ENCODE data around the gene KRT20. TPM values are rescaled to one million over a fixed set of nuclear protein-coding genes. Genes with fewer than 3 reads are reported as not detected.

Gene KRT20
- total and polyA plus RNA-seq, 2 of the 13 experiments (the other 11 are each of a cell fraction or from before 2014, with no cell fraction given), result 0.13 to 0.20 TPM

DNA sequence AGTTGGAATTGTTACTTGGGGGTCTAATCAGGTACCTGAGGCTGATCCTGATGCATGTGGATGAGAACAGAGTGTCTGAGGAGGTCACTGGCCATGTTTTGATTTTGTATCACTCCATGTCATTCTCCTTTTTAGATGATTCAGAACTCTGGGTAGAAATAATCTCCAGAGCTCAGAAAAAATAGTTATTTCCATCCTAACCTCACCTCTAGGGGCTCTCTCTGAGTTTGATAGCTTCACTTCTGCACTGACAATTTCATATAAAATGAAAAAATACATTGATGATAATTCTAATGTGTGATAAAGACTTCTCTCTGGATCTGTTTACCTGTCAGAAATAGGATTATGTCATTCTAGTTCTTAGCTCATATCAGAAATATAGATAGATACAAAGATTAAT is 11.8 kb downstream of the KRT20 start (continued):
- TF ChIP-seq, protein P1, sequence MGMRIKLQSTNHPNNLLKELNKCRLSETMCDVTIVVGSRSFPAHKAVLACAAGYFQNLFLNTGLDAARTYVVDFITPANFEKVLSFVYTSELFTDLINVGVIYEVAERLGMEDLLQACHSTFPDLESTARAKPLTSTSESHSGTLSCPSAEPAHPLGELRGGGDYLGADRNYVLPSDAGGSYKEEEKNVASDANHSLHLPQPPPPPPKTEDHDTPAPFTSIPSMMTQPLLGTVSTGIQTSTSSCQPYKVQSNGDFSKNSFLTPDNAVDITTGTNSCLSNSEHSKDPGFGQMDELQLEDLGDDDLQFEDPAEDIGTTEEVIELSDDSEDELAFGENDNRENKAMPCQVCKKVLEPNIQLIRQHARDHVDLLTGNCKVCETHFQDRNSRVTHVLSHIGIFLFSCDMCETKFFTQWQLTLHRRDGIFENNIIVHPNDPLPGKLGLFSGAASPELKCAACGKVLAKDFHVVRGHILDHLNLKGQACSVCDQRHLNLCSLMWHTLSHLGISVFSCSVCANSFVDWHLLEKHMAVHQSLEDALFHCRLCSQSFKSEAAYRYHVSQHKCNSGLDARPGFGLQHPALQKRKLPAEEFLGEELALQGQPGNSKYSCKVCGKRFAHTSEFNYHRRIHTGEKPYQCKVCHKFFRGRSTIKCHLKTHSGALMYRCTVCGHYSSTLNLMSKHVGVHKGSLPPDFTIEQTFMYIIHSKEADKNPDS (CRISPR knock-in tag; IDR thresholded peaks at IDR 0.05), result no peak
- TF ChIP-seq ZNF180 (CRISPR knock-in tag; IDR thresholded peaks at IDR 0.05; ENCODE audit: borderline replicate concordance, low read depth), result no peak
- TF ChIP-seq GRHL1 (CRISPR knock-in tag; conservative IDR thresholded peaks at IDR 0.05), result no peak
- no peak for TF ChIP-seq ZFP1 (CRISPR knock-in tag; IDR thresholded peaks at IDR 0.05)
- TF ChIP-seq MAFK (conservative IDR thresholded peaks at IDR 0.05 in 1 of 2, IDR thresholded peaks at IDR 0.05 in 1 of 2; ENCODE audit: low read length in 2 of 2), result no peak

DNA sequence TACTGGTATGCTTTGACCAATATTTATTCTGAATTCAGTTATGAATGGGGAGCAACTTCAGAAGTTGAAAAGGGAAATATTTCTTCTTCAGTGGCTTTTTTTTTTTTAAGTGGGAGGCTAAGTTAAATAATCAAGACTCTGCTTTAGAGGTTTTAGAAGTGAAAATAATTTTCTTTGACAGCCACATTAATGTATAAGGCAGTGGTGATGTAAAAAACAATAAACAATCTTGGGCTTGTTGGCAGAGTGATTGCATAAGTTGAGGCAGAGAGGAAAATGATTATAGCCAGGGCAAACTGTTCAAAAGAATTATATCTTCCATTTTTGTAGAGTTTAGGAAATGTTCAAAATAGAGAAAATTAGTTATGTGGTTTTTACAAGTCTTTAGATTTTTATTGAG is 12.6 kb downstream of the KRT20 start:
- in situ Hi-C loops (cut with HindIII; ENCODE audit: extremely low pct_ligation_motif_present, low pct_unique_long_range_greater_than_20kb), result no loop called here
- TF ChIP-seq AGO2 (optimal IDR thresholded peaks at IDR 0.05; ENCODE audit: low read depth, low read length) (no peak), SRSF4 (IDR thresholded peaks at IDR 0.05; ENCODE audit: low read depth, low read length, poor library complexity, severe bottlenecking) (no peak), ZNF660 (CRISPR knock-in tag; IDR thresholded peaks at IDR 0.05; ENCODE audit: borderline replicate concordance, low read depth) (no peak), ZSCAN21 (CRISPR knock-in tag; IDR thresholded peaks at IDR 0.05; ENCODE audit: borderline replicate concordance) (no peak), MXD4 (CRISPR knock-in tag; IDR thresholded peaks at IDR 0.05) (no peak), RORA (CRISPR knock-in tag; IDR thresholded peaks at IDR 0.05) (no peak), ONECUT2 (CRISPR knock-in tag; IDR thresholded peaks at IDR 0.05) (no peak)
- Histone ChIP-seq H3K9ac (ENCODE audit: insufficient read depth, low read depth, low read length) (no peak overlapping the region), H4K20me1 (ENCODE audit: insufficient read depth, low read length) (no peaks in the 10 kb centered on the region), H3K27me3 (ENCODE audit: control insufficient read depth in 1 of 2, insufficient read depth in 2 of 2, low read length in 2 of 2) (peaks cover 2 to 7% of the 10 kb centered on the region in 2 experiments; a peak in 1 of 5 replicates), H3K4me1 (ENCODE audit: insufficient read depth, low read length) (no peaks in the 10 kb centered on the region), H3K36me3 (replicated peaks in 1 of 2; ENCODE audit: control insufficient read depth in 1 of 2, insufficient read depth in 2 of 2, low read length in 2 of 2) (no peaks in the 10 kb centered on the region), H3K4me3 (replicated peaks in 1 of 3; ENCODE audit: insufficient read depth in 1 of 3, low read depth in 2 of 3, low read length in 3 of 3) (no peak overlapping the region), H3K9me3 (ENCODE audit: low read length) (no peaks in the 10 kb centered on the region), H3K79me2 (ENCODE audit: insufficient read depth, low read length) (no peaks in the 10 kb centered on the region), H3K4me2 (ENCODE audit: low read depth, low read length) (no peak overlapping the region), H2AFZ (ENCODE audit: low read length) (no peak overlapping the region), H3K27ac (ENCODE audit: extremely low read length, insufficient read depth, low read length) (no peak overlapping the region)
- DNase-seq (ENCODE audit: low spot score) (no peak), ATAC-seq (no peak), FAIRE-seq (no peak)
- ChIA-PET POLR2A (no interaction called here), CTCF (ENCODE audit: low intra/inter-chr PET ratio, low total read pairs) (no interaction called here)
- no TSS peak for BruUV-seq (replicated peaks)
- intact Hi-C loops (cut with micrococcal nuclease; ENCODE audit: unreplicated experiment), result no loop called here

All from HepG2 (cell line).